CD4-positive, alpha-beta T cell treated with Interleukin-4 for 1 hour (primary cell): ENCODE data around the gene DRD1.
"Not testable (repeated sequence)": the region's sequence is repeated elsewhere in the genome, so short reads cannot be mapped to it uniquely, and the experiment has no call there.

Source experiments
- DNase-seq, 2 donors: peaks; one replicate each; pipeline ENCODE4 v3.0.0-alpha.2; 2020 to 2022

The DRD1 gene

GRCh38 chr5:175424594-175424993, 19.4 kb downstream of the DRD1 start:
- not testable (repeated sequence) for DNase-seq

DNA sequence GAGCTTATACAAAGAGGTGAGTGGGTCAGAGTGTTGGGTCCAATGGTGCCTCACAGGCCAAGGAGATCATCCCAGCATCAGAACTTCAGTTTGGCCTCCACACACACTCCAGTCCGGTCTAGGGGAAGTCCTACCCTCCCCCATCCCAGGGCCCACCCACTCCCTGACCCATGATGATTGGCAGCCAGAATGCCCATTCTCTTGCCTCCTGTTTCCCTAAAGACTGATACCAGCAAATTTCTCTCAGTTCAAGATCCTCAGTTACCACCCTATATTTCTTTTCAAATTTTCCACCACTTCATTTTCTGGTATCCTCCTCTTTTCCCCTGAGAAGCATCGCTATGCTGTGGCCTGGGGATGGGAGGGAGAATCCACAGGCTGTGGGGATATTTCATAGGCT, 21.9 kb downstream of the DRD1 start:
- no peak for DNase-seq

DNA sequence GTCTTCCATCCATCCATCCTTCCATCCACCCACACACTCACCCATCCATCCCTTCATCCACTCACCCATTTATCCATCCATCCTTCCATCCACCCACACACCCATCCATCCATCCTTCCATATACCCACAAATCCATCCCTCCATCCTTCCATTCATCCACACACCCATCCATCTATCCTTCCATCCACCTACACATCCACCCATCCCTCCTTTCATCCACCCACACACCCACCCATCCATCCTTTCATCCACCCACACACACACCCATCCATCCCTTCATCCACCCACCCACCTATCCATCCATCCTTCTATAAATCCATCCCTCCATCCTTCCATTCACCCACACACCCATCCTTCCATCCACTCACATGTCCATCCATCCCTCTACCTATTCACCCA, 23.6 kb downstream of the DRD1 start:
- DNase-seq: no peak

DNA sequence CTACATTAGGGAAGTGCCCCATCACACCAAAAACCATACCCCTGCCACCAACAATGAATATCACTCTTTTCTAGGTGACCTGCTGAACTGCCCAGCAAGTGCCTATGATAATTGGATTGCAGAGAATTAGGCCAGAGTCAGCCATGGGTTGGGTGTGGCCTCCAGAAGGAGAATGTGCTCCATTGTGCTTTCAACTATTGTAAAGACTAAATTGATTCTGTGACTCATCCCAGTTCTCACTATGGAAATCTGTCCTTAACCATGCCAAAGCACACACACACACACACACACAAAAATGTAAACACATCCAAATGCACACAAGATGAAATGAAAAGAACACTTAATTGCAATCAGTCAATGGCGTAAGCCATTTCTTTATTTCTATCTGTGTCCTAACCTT, 25.7 kb downstream of the DRD1 start:
- DNase-seq: no peak

DNA sequence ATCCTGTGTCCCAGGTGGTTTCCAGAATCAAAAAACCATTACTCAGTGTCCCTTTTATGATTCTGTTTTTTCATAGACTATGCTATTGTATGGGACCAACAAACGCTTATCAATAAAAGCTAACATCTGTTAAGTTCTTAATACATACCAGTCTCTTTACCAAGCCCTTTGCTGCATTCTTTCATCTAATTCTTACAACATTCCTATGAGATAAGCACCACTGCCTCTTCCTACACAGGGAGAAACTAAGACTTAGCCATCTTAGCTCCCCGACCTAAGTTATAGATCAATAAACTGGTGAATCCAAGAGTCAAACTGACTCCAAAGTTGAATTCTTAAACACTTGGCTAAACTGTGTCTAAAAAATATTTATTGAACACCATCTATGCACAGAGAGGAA, 26.6 kb downstream of the DRD1 start:
- DNase-seq: no peak

DNA sequence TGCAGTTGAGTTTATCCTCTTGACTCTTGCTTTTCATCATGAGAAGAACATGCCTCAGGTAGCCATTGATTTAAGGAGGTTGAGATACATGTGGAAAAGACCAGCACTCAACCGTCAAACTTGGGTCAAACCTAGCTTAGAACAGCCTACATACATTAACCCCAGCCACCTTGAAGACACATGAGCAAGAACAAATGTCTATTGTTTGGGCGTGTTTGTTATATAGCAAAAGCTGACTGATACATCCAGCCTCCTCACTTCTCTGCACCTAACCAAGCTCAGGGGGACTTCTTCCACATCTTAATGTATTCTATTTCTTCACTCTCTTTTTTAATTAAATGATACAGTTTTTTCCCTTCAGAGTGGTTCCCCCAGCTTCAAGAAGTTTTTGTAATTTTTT, 28.7 kb downstream of the DRD1 start:
- no peak for DNase-seq

GRCh38 chr5:175410926-175411325, 33.1 kb downstream of the DRD1 start:
- DNase-seq: no peak

DNA sequence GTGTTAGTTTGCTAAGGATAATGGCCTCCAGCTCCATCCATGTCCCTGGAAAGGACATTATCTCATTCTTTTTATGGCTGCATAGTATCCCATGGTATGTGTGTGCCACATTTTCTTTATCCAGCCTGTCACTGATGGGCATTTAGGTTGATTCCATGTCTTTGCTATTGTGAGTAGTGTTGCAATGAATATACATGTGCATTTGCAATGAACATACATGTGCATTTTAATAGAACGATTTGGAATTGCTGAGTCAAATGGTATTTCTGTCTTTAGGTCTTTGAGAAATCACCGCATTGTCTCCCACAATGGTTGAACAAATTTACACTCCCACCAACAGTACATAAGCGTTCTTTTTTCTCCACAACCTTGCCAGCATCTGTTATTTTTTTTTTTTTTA, 37.7 kb downstream of the DRD1 start:
- DNase-seq: no peak

GRCh38 chr5:175397590-175398297, 46.2 kb downstream of the DRD1 start:
- not testable (repeated sequence) for DNase-seq

GRCh38 chr5:175395430-175395829, 48.6 kb downstream of the DRD1 start:
- not testable (repeated sequence) for DNase-seq

- no peak for DNase-seq
Observed at GRCh38 chr5:175394601-175395000, 49.4 kb downstream of the DRD1 start.

DNA sequence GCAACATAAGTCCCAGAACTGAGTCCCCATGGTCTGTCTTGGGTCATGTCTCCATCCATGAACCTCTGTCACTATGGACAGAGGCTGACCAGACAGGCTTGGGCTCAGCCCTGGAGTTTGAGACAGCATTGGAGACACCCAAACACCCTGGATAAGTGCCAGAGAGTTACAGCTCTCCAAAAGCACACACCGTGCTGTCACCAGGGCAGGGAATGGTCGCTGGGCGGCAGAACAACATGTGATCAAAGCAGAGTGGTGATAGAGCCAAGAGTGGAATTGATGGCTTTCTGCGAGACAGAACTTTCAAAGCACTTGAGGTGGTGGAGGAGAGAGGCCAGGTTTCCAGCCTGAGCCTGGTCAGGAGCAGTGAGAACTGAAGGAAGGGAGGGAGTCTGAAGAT, 50.1 kb downstream of the DRD1 start:
- DNase-seq: no peak

GRCh38 chr5:175392236-175392635, 51.7 kb downstream of the DRD1 start:
- no peak for DNase-seq

- no peak for DNase-seq
Observed at GRCh38 chr5:175390352-175391083, 53.5 kb downstream of the DRD1 start.
